ENCODE results near the gene PIP5K1C. TPM values are rescaled to one million over a fixed set of nuclear protein-coding genes. Genes with fewer than 3 reads are reported as not detected.

The PIP5K1C gene
- total RNA-seq, 3 donors from 2014 or later (not counting 1 experiment from before 2014, with no cell fraction given) = 35.0 to 49.2 (median 36.8) TPM

GRCh38 chr19:3603121-3603811, 97.0 kb downstream of the PIP5K1C start:
- no peaks in the 10 kb centered on the region for H3K9me3 Mint-ChIP-seq

DNA sequence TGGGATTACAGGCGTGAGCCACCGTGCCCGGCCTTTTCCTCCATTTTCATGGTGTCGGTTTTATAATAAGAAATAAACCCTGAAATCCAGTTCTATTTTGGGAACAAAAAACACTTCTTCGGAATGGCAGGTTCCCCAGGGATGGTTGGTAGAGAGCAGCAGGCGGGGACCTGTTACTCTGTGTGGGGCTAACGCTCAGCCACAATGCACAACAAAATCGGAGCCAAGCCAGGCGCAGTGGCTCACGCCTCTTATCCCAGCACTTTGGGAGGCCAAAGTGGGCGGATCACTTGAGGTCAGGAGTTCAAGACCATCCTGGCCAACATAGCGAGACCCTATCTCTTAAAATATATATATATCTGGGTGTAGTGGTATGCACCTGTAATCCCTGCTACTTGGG, 99.2 kb downstream of the PIP5K1C start:
- Mint-ChIP-seq H3K27me3 (ENCODE audit: low read depth in 2 of 2) (no peaks in the 10 kb centered on the region), H3K36me3 (no peaks in the 10 kb centered on the region), H3K4me3 (no peak overlapping the region), H3K27ac (no peak overlapping the region), H3K4me1 (no peaks in the 10 kb centered on the region), H3K9me3 (no peaks in the 10 kb centered on the region)
- no peak overlapping the region for H3K27ac ChIP-seq (ENCODE audit: low read length)
- ATAC-seq (no peak), DNase-seq (no peak)
- 93% methylated on average over 11 of the region's 12 CpGs for WGBS (ENCODE audit: insufficient coverage)
- no peaks in the 10 kb centered on the region for H3K9me3 ChIP-seq (ENCODE audit: control insufficient read depth, insufficient read depth, low read length)
- H3K27me3 ChIP-seq (ENCODE audit: control insufficient read depth, insufficient read depth, low read length) = no peaks in the 10 kb centered on the region
- no peak overlapping the region for H3K4me3 ChIP-seq (ENCODE audit: low read length)
- H3K4me1 ChIP-seq (ENCODE audit: control insufficient read depth, insufficient read depth, low read length) = peaks cover 22% of the 10 kb centered on the region
- intact Hi-C loops (cut with micrococcal nuclease) = no loop called here
- no peak for TF ChIP-seq CTCF (IDR thresholded peaks at IDR 0.05)
- H3K36me3 ChIP-seq (ENCODE audit: control insufficient read depth, insufficient read depth, low read length) = no peaks in the 10 kb centered on the region

More at GRCh38 chr19:3603121-3603811, 97.0 kb downstream of the PIP5K1C start:
- Histone ChIP-seq H3K4me1 (ENCODE audit: control insufficient read depth, insufficient read depth, low read length) (peaks cover 43% of the 10 kb centered on the region), H3K4me3 (ENCODE audit: low read length) (no peak overlapping the region), H3K36me3 (ENCODE audit: control insufficient read depth, insufficient read depth, low read length) (no peaks in the 10 kb centered on the region), H3K27me3 (ENCODE audit: control insufficient read depth, insufficient read depth, low read length) (no peaks in the 10 kb centered on the region), H3K27ac (ENCODE audit: low read length) (no peak overlapping the region), H3K9me3 (ENCODE audit: control insufficient read depth, insufficient read depth, low read length) (no peaks in the 10 kb centered on the region)
- H3K4me3 Mint-ChIP-seq = no peak overlapping the region
- no peak overlapping the region for H3K27ac Mint-ChIP-seq
- H3K4me1 Mint-ChIP-seq = peaks cover 6 to 13% of the 10 kb centered on the region in 2 donors
- 94% methylated on average over 23 of the region's 23 CpGs for WGBS (ENCODE audit: insufficient coverage)
- DNase-seq = no peak
- ATAC-seq = no peak
- H3K36me3 Mint-ChIP-seq = no peaks in the 10 kb centered on the region
- intact Hi-C loops (cut with micrococcal nuclease) = no loop called here
- TF ChIP-seq CTCF (IDR thresholded peaks at IDR 0.05) = no peak
- H3K27me3 Mint-ChIP-seq (ENCODE audit: low read depth in 2 of 2) = no peaks in the 10 kb centered on the region

GRCh38 chr19:3599776-3600187, 100.5 kb downstream of the PIP5K1C start:
- peaks cover 9% of the 10 kb centered on the region for H3K4me1 ChIP-seq (ENCODE audit: control insufficient read depth, insufficient read depth, low read length)
- no peaks in the 10 kb centered on the region for H3K9me3 Mint-ChIP-seq
- 96% methylated on average over 28 of the region's 28 CpGs for WGBS (ENCODE audit: insufficient coverage)

More at GRCh38 chr19:3599776-3600187, 100.5 kb downstream of the PIP5K1C start:
- ATAC-seq (no peak), DNase-seq (no peak)
- no peaks in the 10 kb centered on the region for H3K9me3 ChIP-seq (ENCODE audit: control insufficient read depth, insufficient read depth, low read length)
- H3K4me3 ChIP-seq (ENCODE audit: low read length) = no peak overlapping the region
- H3K27ac ChIP-seq (ENCODE audit: low read length) = no peak overlapping the region
- H3K27me3 Mint-ChIP-seq (ENCODE audit: low read depth in 2 of 2) = no peaks in the 10 kb centered on the region
- no peaks in the 10 kb centered on the region for H3K36me3 Mint-ChIP-seq
- no peak overlapping the region for H3K4me3 Mint-ChIP-seq
- intact Hi-C loops (cut with micrococcal nuclease) = no loop called here
- H3K4me1 Mint-ChIP-seq = no peaks in the 10 kb centered on the region
- no peak overlapping the region for H3K27ac Mint-ChIP-seq
- H3K36me3 ChIP-seq (ENCODE audit: control insufficient read depth, insufficient read depth, low read length) = no peaks in the 10 kb centered on the region
- H3K27me3 ChIP-seq (ENCODE audit: control insufficient read depth, insufficient read depth, low read length) = no peaks in the 10 kb centered on the region
- TF ChIP-seq CTCF (IDR thresholded peaks at IDR 0.05) = no peak
